HG03159 (cell line): Measurements from ENCODE around the gene SAXO2.
"Not testable (repeated sequence)": the region's sequence is repeated elsewhere in the genome, so short reads cannot be mapped to it uniquely, and the experiment has no call there.

Experiments
- ATAC-seq: cut with Tn5 transposase; IDR thresholded peaks from one replicate; pipeline ENCODE4 v1.9.1; 2021; ENCODE audit warnings: mild to moderate bottlenecking, moderate library complexity; ENCODE audit not compliant: unreplicated experiment

SAXO2 gene

GRCh38 chr15:82262422-82263026 is at the start of gene SAXO2, which contains the start of gene EFL1:
SAXO2 (plus strand) TSS chr15:82262818; CDS start chr15:82262880, 62 bp downstream.
EFL1 (minus strand) TSS chr15:82262734; CDS start chr15:82261778, 956 bp downstream.
- peak; percentile 97 for ATAC-seq

GRCh38 chr15:82216092-82216491 is 46.5 kb upstream of the SAXO2 start:
- ATAC-seq = not testable (repeated sequence)

GRCh38 chr15:82221535-82221934 is 41.1 kb upstream of the SAXO2 start:
- not testable (repeated sequence) for ATAC-seq

GRCh38 chr15:82228750-82229149 is 33.9 kb upstream of the SAXO2 start:
- ATAC-seq = no peak

GRCh38 chr15:82231233-82231632 is 31.4 kb upstream of the SAXO2 start:
- no peak for ATAC-seq

- no peak for ATAC-seq
Measured at GRCh38 chr15:82231842-82232241, 30.8 kb upstream of the SAXO2 start.

- ATAC-seq = not testable (repeated sequence)
Measured at GRCh38 chr15:82237944-82238534, 24.6 kb upstream of the SAXO2 start.

GRCh38 chr15:82239685-82240391 is 22.8 kb upstream of the SAXO2 start:
- ATAC-seq = no peak

GRCh38 chr15:82241836-82242499 is 20.6 kb upstream of the SAXO2 start:
- ATAC-seq = not testable (repeated sequence)

GRCh38 chr15:82243644-82244043 is 19.0 kb upstream of the SAXO2 start:
- ATAC-seq = not testable (repeated sequence)

- not testable (repeated sequence) for ATAC-seq
Measured at GRCh38 chr15:82245956-82246355, 16.7 kb upstream of the SAXO2 start.

GRCh38 chr15:82248261-82248660 is 14.4 kb upstream of the SAXO2 start:
- not testable (repeated sequence) for ATAC-seq

GRCh38 chr15:82261566-82262421 is 824 bp upstream of the SAXO2 start:
- ATAC-seq = peak; percentile 30

- no peak for ATAC-seq
Measured at GRCh38 chr15:82263350-82263749, 732 bp downstream of the SAXO2 start.

GRCh38 chr15:82267137-82267536 is 4.5 kb downstream of the SAXO2 start:
- not testable (repeated sequence) for ATAC-seq

GRCh38 chr15:82268454-82268853 is 5.8 kb downstream of the SAXO2 start:
- ATAC-seq = not testable (repeated sequence)

- no peak for ATAC-seq
Measured at GRCh38 chr15:82272154-82272553, 9.5 kb downstream of the SAXO2 start.

GRCh38 chr15:82275410-82275809 is 12.8 kb downstream of the SAXO2 start:
- no peak for ATAC-seq

- not testable (repeated sequence) for ATAC-seq
Measured at GRCh38 chr15:82281276-82281675, 18.7 kb downstream of the SAXO2 start.

GRCh38 chr15:82282386-82282785 is 19.8 kb downstream of the SAXO2 start:
- not testable (repeated sequence) for ATAC-seq
